Endothelial cell (in vitro differentiated cells): Measurements from ENCODE around the gene ARPP21. TPM values are rescaled to one million over a fixed set of nuclear protein-coding genes. Genes with fewer than 3 reads are reported as not detected.

Experiments
- DNase-seq: peaks from one replicate; pipeline ENCODE4 v3.0.0; 2021; ENCODE audit warnings: low spot score
- H3K27ac Mint-ChIP-seq: one replicate; pipeline ENCODE4 v1.8.0; 2021; ENCODE audit warnings: mixed read lengths, inconsistent platforms; ENCODE audit not compliant: unreplicated experiment
- H3K27me3 Mint-ChIP-seq: one replicate; pipeline ENCODE4 v1.8.0; 2021; ENCODE audit warnings: mild to moderate bottlenecking, moderate library complexity, mixed read lengths, inconsistent platforms; ENCODE audit not compliant: unreplicated experiment
- H3K36me3 Mint-ChIP-seq: one replicate; pipeline ENCODE4 v1.8.0; 2021; ENCODE audit warnings: mild to moderate bottlenecking, low read depth, mixed read lengths, inconsistent platforms; ENCODE audit not compliant: unreplicated experiment
- H3K4me1 Mint-ChIP-seq: one replicate; pipeline ENCODE4 v1.8.0; 2021; ENCODE audit warnings: mild to moderate bottlenecking, mixed read lengths, inconsistent platforms; ENCODE audit not compliant: unreplicated experiment
- H3K4me3 Mint-ChIP-seq: one replicate; pipeline ENCODE4 v1.8.0; 2021; ENCODE audit warnings: mild to moderate bottlenecking, mixed read lengths, inconsistent platforms; ENCODE audit not compliant: unreplicated experiment
- H3K9me3 Mint-ChIP-seq: one replicate; pipeline ENCODE4 v1.8.0; 2021; ENCODE audit warnings: mixed read lengths, inconsistent platforms; ENCODE audit not compliant: unreplicated experiment
- CTCF ChIP-seq: fragments of 200-600 bp; sonication (generic); IDR thresholded peaks from one replicate; pipeline ENCODE4 v1.5.0; 2021; ENCODE audit warnings: antibody characterized with exemption; ENCODE audit not compliant: unreplicated experiment
- total RNA-seq: library from RNA; stranded (reverse); fragmentation: NEBNext Ultra II Directional; extraction: Animal tissue kit (Norgen Biotek cat#: 25700); gene quantifications from one replicate; pipeline ENCODE4 v1.2.1, GENCODE V29; 2021; ENCODE audit not compliant: unreplicated experiment

ARPP21 gene
- total RNA-seq, 1 donor from 2014 or later, result not detected

DNA sequence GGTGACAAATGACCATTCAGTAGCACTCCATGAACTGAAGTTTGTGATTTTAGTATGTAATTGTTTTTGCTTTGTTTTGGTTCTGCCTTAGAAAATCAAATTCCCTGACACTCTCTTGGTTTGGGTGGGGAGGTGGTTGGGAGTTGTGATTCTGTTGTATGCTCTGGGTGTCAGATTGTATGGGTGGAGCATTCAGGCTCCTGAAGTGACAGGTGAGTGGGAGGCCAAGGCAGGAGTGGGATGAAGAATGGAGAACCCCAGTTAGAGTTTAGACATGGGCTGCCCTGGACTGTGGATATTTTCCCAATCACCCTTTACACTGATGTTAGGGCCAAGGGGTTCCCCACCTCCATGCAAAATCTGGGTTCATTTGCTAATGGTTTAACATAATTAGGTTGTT lies 83.6 kb downstream of the ARPP21 start:
- Mint-ChIP-seq H3K9me3 (no peaks in the 10 kb centered on the region), H3K27ac (no peak overlapping the region), H3K36me3 (no peaks in the 10 kb centered on the region), H3K4me1 (peaks cover 12% of the 10 kb centered on the region), H3K27me3 (peaks cover 2% of the 10 kb centered on the region), H3K4me3 (no peak overlapping the region)
- no peak for DNase-seq
- no peak for TF ChIP-seq CTCF

- Mint-ChIP-seq H3K4me1 (peaks cover 12% of the 10 kb centered on the region), H3K27me3 (peaks cover 2% of the 10 kb centered on the region), H3K27ac (no peak overlapping the region), H3K9me3 (no peaks in the 10 kb centered on the region), H3K4me3 (no peak overlapping the region), H3K36me3 (no peaks in the 10 kb centered on the region)
- TF ChIP-seq CTCF, result no peak
- DNase-seq, result no peak
Measured at GRCh38 chr3:35723480-35724097, 84.3 kb downstream of the ARPP21 start.

GRCh38 chr3:35724106-35724505 lies 84.8 kb downstream of the ARPP21 start:
- no peak overlapping the region for H3K4me3 Mint-ChIP-seq

DNA sequence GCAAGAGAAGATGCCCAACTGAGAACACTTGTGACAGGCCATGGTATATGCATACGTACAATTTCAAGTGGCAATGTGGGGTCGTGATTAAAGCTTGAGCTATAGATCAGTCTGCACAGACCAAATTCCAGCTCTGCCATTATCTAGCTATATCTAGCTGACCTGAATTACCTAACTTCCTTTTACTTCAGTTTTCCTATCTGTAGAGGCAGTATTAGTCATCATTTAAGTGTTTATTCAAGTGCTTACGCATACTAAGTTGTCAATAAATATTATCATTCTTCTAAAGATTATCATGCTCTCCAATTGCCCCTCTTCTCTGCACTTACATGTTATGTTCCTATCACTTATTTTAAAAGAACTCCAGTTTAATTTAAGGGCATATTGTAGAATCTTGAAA lies 87.9 kb downstream of the ARPP21 start:
- no peaks in the 10 kb centered on the region for H3K36me3 Mint-ChIP-seq
- DNase-seq, result no peak
- no peaks in the 10 kb centered on the region for H3K9me3 Mint-ChIP-seq
- no peak overlapping the region for H3K4me3 Mint-ChIP-seq
- peaks cover 2% of the 10 kb centered on the region for H3K27me3 Mint-ChIP-seq
- H3K27ac Mint-ChIP-seq, result no peak overlapping the region
- peaks cover 12% of the 10 kb centered on the region for H3K4me1 Mint-ChIP-seq
- TF ChIP-seq CTCF, result no peak

More at GRCh38 chr3:35724106-35724505, 84.8 kb downstream of the ARPP21 start:
- Mint-ChIP-seq H3K27me3 (peaks cover 2% of the 10 kb centered on the region), H3K36me3 (no peaks in the 10 kb centered on the region), H3K9me3 (no peaks in the 10 kb centered on the region), H3K27ac (no peak overlapping the region), H3K4me1 (peaks cover 12% of the 10 kb centered on the region)
- TF ChIP-seq CTCF, result no peak
- DNase-seq, result no peak

DNA sequence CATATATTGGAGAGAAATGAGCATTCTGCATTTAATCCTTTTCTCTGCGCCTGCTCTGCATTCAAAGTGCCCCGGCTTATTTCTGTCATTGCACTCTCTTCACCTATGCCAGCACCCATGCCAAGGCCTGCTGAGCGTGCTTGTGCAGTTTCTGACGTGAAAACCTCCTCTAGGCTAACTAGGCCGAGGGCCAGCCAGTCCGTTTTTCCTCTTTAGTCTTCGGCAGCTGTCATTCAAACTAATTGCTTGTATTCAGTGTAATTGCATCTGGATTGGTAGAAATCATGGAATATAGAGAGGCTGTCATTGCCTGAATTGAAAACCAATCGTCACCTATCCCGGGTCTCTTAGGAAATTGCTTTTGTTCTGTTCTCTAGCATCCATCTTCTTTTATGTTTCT lies 94.0 kb downstream of the ARPP21 start:
- Mint-ChIP-seq H3K9me3 (no peaks in the 10 kb centered on the region), H3K36me3 (no peaks in the 10 kb centered on the region), H3K27ac (no peak overlapping the region), H3K4me3 (no peak overlapping the region), H3K4me1 (no peaks in the 10 kb centered on the region), H3K27me3 (no peaks in the 10 kb centered on the region)
- DNase-seq, result no peak
- TF ChIP-seq CTCF, result no peak
